Right atrium auricular region (tissue), 2 donors: ENCODE measurements around the gene RAB11FIP4. TPM values are rescaled to one million over a fixed set of nuclear protein-coding genes. Genes with fewer than 3 reads are reported as not detected.

Source experiments
- DNase-seq: peaks from one replicate; pipeline ENCODE4 v3.0.0-alpha.2; 2019; ENCODE audit warnings: low spot score
- H3K27ac ChIP-seq, 2 donors: fragments of 200-600 bp; sonication (generic); 1 replicate in 1 of 2; 2 replicates in 1 of 2; pipeline ENCODE4 v1.5.1; 2016 to 2019
- H3K27me3 ChIP-seq, 2 donors: fragments of 200-600 bp; sonication (generic); one replicate each; pipeline versions ENCODE4 v1.5.1 to v1.6.0; 2017 to 2019
- H3K36me3 ChIP-seq: fragments of 200-600 bp; sonication (generic); one replicate; pipeline ENCODE4 v1.5.1; 2016
- H3K4me1 ChIP-seq, 2 donors: fragments of 200-600 bp; sonication (generic); one replicate each; pipeline versions ENCODE4 v1.5.1 to v1.6.0; 2017 to 2019
- H3K4me3 ChIP-seq, 2 donors: fragments of 200-600 bp; sonication (generic); 1 replicate in 1 of 2; 2 replicates in 1 of 2; pipeline ENCODE4 v1.5.1; 2017 to 2019; ENCODE audit warnings: mild to moderate bottlenecking in 1 of 2, moderate library complexity in 1 of 2
- H3K9me3 ChIP-seq, 2 donors: fragments of 200-600 bp; sonication (generic); one replicate each; pipeline ENCODE4 v1.5.1; 2019
- total RNA-seq, 2 donors: library from RNA; depleted of rRNA; stranded (reverse); fragments of >200 nt; gene quantifications; one replicate each; pipeline ENCODE4 v1.1.0, GENCODE V29; 2016
- TF ChIP-seq, protein P1 (sequence below), 2 donors: fragments of 200-600 bp; sonication (generic); IDR thresholded peaks; one replicate each; pipeline ENCODE4 v1.5.1; 2019; ENCODE audit warnings: antibody characterized with exemption in 2 of 2

Gene RAB11FIP4
- total RNA-seq, 2 donors from 2014 or later, result 4.4 to 7.2 TPM

DNA sequence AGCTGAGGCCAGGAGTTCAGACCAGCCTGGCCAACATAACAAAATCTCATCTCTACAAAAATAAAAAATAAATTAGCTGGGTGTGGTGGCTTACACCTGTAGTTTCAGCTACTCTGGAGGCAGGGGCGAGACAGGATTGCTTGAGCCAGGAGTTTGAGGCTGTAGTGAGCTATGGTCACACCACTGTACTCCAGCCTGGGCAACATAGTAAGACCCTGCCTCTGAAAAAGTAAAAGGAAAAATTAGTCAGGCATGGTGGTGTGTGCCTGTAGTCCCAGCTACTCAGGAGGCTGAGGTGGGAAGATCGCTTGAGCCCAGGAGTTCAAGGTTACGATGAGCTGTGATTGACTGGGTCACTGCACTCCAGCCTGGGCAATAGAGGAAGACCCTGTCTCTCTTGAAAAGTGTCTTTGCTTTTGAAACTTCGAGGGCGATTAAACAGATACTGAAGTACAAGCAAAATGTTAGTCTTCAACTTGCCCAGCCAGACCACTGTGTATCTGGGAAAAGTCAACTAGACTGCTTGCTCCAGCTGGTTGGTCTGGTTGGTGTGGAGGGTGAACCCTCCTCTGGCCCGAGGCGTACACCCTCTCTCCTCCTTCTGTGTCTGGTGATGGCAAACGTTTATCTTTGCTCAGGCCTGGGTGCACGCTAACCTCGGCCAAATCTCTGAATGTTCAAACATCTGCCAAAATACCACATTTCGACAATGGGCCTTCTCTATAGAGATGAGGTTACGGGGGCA, 174.9 kb downstream of the RAB11FIP4 start:
- H3K27ac ChIP-seq, result no peak overlapping the region

GRCh38 chr17:31566992-31567373, 175.5 kb downstream of the RAB11FIP4 start:
- peaks cover 0 to 72% of the 10 kb centered on the region in 2 donors for H3K4me1 ChIP-seq
- H3K27ac ChIP-seq, result no peak overlapping the region
- no peak overlapping the region for H3K4me3 ChIP-seq
- H3K36me3 ChIP-seq, result no peaks in the 10 kb centered on the region
- H3K27me3 ChIP-seq, result no peaks in the 10 kb centered on the region
- no peaks in the 10 kb centered on the region for H3K9me3 ChIP-seq
- no peak for DNase-seq
- TF ChIP-seq, protein P1, sequence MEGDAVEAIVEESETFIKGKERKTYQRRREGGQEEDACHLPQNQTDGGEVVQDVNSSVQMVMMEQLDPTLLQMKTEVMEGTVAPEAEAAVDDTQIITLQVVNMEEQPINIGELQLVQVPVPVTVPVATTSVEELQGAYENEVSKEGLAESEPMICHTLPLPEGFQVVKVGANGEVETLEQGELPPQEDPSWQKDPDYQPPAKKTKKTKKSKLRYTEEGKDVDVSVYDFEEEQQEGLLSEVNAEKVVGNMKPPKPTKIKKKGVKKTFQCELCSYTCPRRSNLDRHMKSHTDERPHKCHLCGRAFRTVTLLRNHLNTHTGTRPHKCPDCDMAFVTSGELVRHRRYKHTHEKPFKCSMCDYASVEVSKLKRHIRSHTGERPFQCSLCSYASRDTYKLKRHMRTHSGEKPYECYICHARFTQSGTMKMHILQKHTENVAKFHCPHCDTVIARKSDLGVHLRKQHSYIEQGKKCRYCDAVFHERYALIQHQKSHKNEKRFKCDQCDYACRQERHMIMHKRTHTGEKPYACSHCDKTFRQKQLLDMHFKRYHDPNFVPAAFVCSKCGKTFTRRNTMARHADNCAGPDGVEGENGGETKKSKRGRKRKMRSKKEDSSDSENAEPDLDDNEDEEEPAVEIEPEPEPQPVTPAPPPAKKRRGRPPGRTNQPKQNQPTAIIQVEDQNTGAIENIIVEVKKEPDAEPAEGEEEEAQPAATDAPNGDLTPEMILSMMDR (IDR thresholded peaks at IDR 0.05), result no peak

More for the DNA sequence above, 174.9 kb downstream of the RAB11FIP4 start:
- no peak for DNase-seq
- no peaks in the 10 kb centered on the region for H3K36me3 ChIP-seq
- no peak overlapping the region for H3K4me3 ChIP-seq
- H3K27me3 ChIP-seq, result no peaks in the 10 kb centered on the region
- H3K9me3 ChIP-seq, result no peaks in the 10 kb centered on the region
- peaks cover 0 to 72% of the 10 kb centered on the region in 2 donors for H3K4me1 ChIP-seq
- TF ChIP-seq, protein P1 (IDR thresholded peaks at IDR 0.05), result no peak

DNA sequence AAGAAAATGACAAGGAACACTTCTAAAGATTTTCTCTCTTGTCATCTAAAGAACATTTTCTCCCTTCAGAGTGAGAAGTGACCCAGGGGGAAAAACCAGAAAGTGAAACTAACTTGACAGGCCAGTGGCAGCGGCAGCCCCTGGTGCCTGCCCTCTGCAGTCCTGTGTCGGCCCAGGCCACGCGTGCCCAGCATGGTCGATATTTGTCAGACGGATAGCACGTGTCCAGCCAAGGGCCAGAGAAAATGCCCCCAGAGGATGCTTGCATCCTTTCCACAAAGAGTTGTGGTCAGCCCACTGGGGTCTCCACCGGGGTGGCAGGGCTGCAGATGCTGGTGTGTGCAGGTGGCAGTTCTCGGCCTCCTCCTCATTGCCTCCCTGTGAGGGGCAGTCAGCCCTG, 176.6 kb downstream of the RAB11FIP4 start:
- Histone ChIP-seq H3K9me3 (no peaks in the 10 kb centered on the region), H3K36me3 (no peaks in the 10 kb centered on the region), H3K27ac (peak overlapping the region; percentile 16 to 60), H3K4me1 (peaks cover 0 to 82% of the 10 kb centered on the region in 2 donors), H3K4me3 (no peak overlapping the region), H3K27me3 (no peaks in the 10 kb centered on the region)
- TF ChIP-seq, protein P1 (IDR thresholded peaks at IDR 0.05), result no peak
- no peak for DNase-seq

- H3K4me3 ChIP-seq, result no peak overlapping the region
- peak overlapping the region in 1 of 2 donors; percentile 60 for H3K27ac ChIP-seq
- DNase-seq, result peak; percentile 81
- H3K9me3 ChIP-seq, result no peaks in the 10 kb centered on the region
- H3K4me1 ChIP-seq, result peaks cover 0 to 86% of the 10 kb centered on the region in 2 donors
- no peaks in the 10 kb centered on the region for H3K36me3 ChIP-seq
- H3K27me3 ChIP-seq, result no peaks in the 10 kb centered on the region
- TF ChIP-seq, protein P1 (IDR thresholded peaks at IDR 0.05), result no peak
Observed at GRCh38 chr17:31568539-31568938, 177.1 kb downstream of the RAB11FIP4 start.

DNA sequence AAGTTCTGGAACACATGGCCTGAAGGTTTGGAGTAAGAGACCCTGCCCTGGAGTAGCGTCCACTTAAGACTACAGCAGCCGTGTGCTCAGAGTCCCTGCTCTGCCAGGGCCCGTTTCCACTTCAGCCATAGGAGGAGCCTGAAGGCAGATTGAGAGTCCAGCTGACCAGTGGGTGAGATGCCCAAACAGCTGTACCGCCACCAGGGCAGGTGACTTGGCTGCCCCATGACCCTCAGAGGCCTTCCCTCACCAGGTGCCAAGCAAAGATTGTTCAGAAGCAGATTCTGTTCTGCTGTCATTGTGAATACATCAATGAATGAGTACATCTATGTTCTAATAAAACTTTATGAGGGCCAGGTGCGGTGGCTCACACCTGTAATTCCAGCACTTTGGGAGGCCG, 178.8 kb downstream of the RAB11FIP4 start:
- H3K4me3 ChIP-seq, result no peak overlapping the region
- no peak for DNase-seq
- H3K9me3 ChIP-seq, result no peaks in the 10 kb centered on the region
- no peaks in the 10 kb centered on the region for H3K27me3 ChIP-seq
- no peaks in the 10 kb centered on the region for H3K36me3 ChIP-seq
- H3K27ac ChIP-seq, result peak overlapping the region; percentile 78 to 86
- H3K4me1 ChIP-seq, result peaks cover 0 to 78% of the 10 kb centered on the region in 2 donors
- TF ChIP-seq, protein P1 (IDR thresholded peaks at IDR 0.05), result no peak
